ENCODE measurements around the gene RIN1.

The RIN1 gene

GRCh38 chr11:66292543-66293332 is 43.5 kb downstream of the RIN1 start:
- DNase-seq, result no peak

- DNase-seq, result no peak
These were observed 44.3 kb downstream of the RIN1 start, which contains the start of gene TMEM151A for GRCh38 chr11:66291706-66292542. TSS of gene TMEM151A (plus strand) at chr11:66291894. CDS start at chr11:66292014, 120 bp downstream.

- DNase-seq, result no peak
These were observed 44.9 kb downstream of the RIN1 start for GRCh38 chr11:66291303-66291705.

GRCh38 chr11:66290330-66290621 is 46.0 kb downstream of the RIN1 start:
- no peak for DNase-seq

- no peak for DNase-seq
These were observed 46.5 kb downstream of the RIN1 start for GRCh38 chr11:66289548-66290329.

- peak; percentile 98 for DNase-seq
These were observed 47.3 kb downstream of the RIN1 start, which contains the start of gene YIF1A for GRCh38 chr11:66288671-66289547. TSS of gene YIF1A (minus strand) at chr11:66289143. CDS start at chr11:66288985, 158 bp downstream.

- DNase-seq, result no peak
These were observed 48.2 kb downstream of the RIN1 start for GRCh38 chr11:66287889-66288670.

GRCh38 chr11:66287211-66287888 is 48.9 kb downstream of the RIN1 start:
- DNase-seq, result no peak

- DNase-seq, result no peak
These were observed 49.5 kb downstream of the RIN1 start for GRCh38 chr11:66286699-66287098.

GRCh38 chr11:66285250-66285947 is 50.8 kb downstream of the RIN1 start:
- no peak for DNase-seq

- no peak for DNase-seq
These were observed 51.6 kb downstream of the RIN1 start for GRCh38 chr11:66284526-66285078.

GRCh38 chr11:66283461-66284105 is 52.7 kb downstream of the RIN1 start:
- no peak for DNase-seq

GRCh38 chr11:66282468-66283455 is 53.5 kb downstream of the RIN1 start:
- DNase-seq, result peak; percentile 72

All from GOT3 (cell line).